Measurements from ENCODE around the gene SPOCK1. TPM values are rescaled to one million over a fixed set of nuclear protein-coding genes. Genes with fewer than 3 reads are reported as not detected.

SPOCK1 gene
- total and polyA plus RNA-seq, 4 experiments from 2014 or later, result not detected

DNA sequence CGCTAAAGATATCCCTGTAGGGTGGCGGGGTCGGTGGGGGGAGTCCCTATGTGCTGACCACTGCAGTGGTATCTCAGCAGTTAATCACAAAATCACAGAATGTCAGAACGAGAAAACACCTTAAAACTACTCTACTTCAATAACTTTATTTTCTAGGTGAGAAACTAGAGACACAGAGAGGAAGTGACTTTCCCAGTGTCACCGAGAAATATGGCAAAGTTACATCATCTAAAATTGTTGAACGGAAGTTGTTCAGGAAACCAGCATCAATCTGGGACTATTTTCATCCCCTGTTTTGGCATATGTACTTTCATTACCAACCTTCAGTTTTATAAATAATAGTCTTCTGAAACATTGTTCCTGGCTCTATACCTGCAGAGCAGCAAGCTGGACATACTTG is 384.0 kb downstream of the SPOCK1 start:
- CTCF ChIA-PET (ENCODE audit: partially characterized antibody), result no interaction called here
- Mint-ChIP-seq H3K9me3 (peaks cover 0 to 11% (median 0%) of the 10 kb centered on the region in 8 donors), H3K36me3 (no peaks in the 10 kb centered on the region), H3K27ac (no peak overlapping the region), H3K4me1 (no peaks in the 10 kb centered on the region), H3K4me3 (no peak overlapping the region), H3K27me3 (peaks cover 0 to 1% of the 10 kb centered on the region in 2 donors)
- Histone ChIP-seq H3K9me3 (ENCODE audit: control insufficient read depth in 1 of 2, low read length in 2 of 2) (no peaks in the 10 kb centered on the region), H3K27ac (ENCODE audit: low read depth, low read length) (no peak overlapping the region), H3K4me1 (ENCODE audit: insufficient read depth, low read length) (no peaks in the 10 kb centered on the region), H3K4me3 (ENCODE audit: low read length in 2 of 2) (no peak overlapping the region), H3K36me3 (ENCODE audit: insufficient read depth, low read length) (no peaks in the 10 kb centered on the region), H3K27me3 (ENCODE audit: insufficient read depth, low read length) (no peaks in the 10 kb centered on the region)
- POLR2A ChIA-PET (ENCODE audit: partially characterized antibody), result no interaction called here
- intact Hi-C loops (cut with micrococcal nuclease), result no loop called here
- no peak for DNase-seq

GRCh38 chr5:137114529-137114928 is 384.6 kb downstream of the SPOCK1 start:
- peaks cover 1 to 4% of the 10 kb centered on the region in 2 donors for H3K27me3 Mint-ChIP-seq
- Histone ChIP-seq H3K27ac (ENCODE audit: low read depth, low read length) (no peak overlapping the region), H3K4me1 (ENCODE audit: insufficient read depth, low read length) (no peaks in the 10 kb centered on the region), H3K36me3 (ENCODE audit: insufficient read depth, low read length) (no peaks in the 10 kb centered on the region), H3K9me3 (ENCODE audit: control insufficient read depth in 1 of 2, low read length in 2 of 2) (no peaks in the 10 kb centered on the region), H3K27me3 (ENCODE audit: insufficient read depth, low read length) (no peaks in the 10 kb centered on the region), H3K4me3 (ENCODE audit: low read length in 2 of 2) (no peak overlapping the region)
- H3K36me3 Mint-ChIP-seq, result no peaks in the 10 kb centered on the region
- intact Hi-C loops (cut with micrococcal nuclease), result no loop called here
- DNase-seq, result no peak
- H3K4me3 Mint-ChIP-seq, result no peak overlapping the region
- no peak overlapping the region for H3K27ac Mint-ChIP-seq
- H3K4me1 Mint-ChIP-seq, result no peaks in the 10 kb centered on the region
- CTCF ChIA-PET (ENCODE audit: partially characterized antibody), result no interaction called here
- POLR2A ChIA-PET (ENCODE audit: partially characterized antibody), result no interaction called here
- H3K9me3 Mint-ChIP-seq, result peaks cover 0 to 11% (median 0%) of the 10 kb centered on the region in 8 donors

DNA sequence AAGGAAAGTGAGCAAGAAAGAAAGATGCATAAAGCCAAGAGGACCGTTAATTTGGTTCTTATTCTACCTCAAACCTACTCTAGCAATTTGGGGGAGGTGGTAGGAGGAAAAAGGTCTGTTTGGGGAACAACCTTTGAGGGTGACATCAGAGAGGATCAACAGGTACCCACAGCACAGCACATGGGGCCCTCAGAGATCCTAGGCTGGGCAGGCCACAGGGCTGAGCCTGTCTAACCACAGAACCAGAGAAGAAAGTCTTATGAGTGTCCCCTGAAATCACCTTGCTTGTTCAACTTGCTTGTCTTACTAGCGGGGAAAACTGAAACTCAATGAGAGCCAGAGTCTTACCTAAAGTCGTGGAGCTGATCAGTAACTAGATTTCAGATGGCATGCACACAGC is 385.2 kb downstream of the SPOCK1 start:
- H3K27ac Mint-ChIP-seq, result no peak overlapping the region
- Histone ChIP-seq H3K27ac (ENCODE audit: low read depth, low read length) (no peak overlapping the region), H3K9me3 (ENCODE audit: control insufficient read depth in 1 of 2, low read length in 2 of 2) (no peaks in the 10 kb centered on the region), H3K27me3 (ENCODE audit: insufficient read depth, low read length) (no peaks in the 10 kb centered on the region), H3K4me3 (ENCODE audit: low read length in 2 of 2) (no peak overlapping the region), H3K4me1 (ENCODE audit: insufficient read depth, low read length) (no peaks in the 10 kb centered on the region), H3K36me3 (ENCODE audit: insufficient read depth, low read length) (no peaks in the 10 kb centered on the region)
- peaks cover 1 to 7% of the 10 kb centered on the region in 2 donors for H3K27me3 Mint-ChIP-seq
- CTCF ChIA-PET (ENCODE audit: partially characterized antibody), result no interaction called here
- no peaks in the 10 kb centered on the region for H3K36me3 Mint-ChIP-seq
- DNase-seq, result no peak
- no peaks in the 10 kb centered on the region for H3K4me1 Mint-ChIP-seq
- POLR2A ChIA-PET (ENCODE audit: partially characterized antibody), result no interaction called here
- intact Hi-C loops (cut with micrococcal nuclease), result no loop called here
- H3K9me3 Mint-ChIP-seq, result peaks cover 0 to 11% (median 0%) of the 10 kb centered on the region in 8 donors
- H3K4me3 Mint-ChIP-seq, result no peak overlapping the region

- no peak for DNase-seq
- H3K27ac Mint-ChIP-seq, result no peak overlapping the region
- Histone ChIP-seq H3K27me3 (ENCODE audit: insufficient read depth, low read length) (no peaks in the 10 kb centered on the region), H3K27ac (ENCODE audit: low read depth, low read length) (no peak overlapping the region), H3K4me1 (ENCODE audit: insufficient read depth, low read length) (no peaks in the 10 kb centered on the region), H3K9me3 (ENCODE audit: control insufficient read depth in 1 of 2, low read length in 2 of 2) (no peaks in the 10 kb centered on the region), H3K36me3 (ENCODE audit: insufficient read depth, low read length) (no peaks in the 10 kb centered on the region), H3K4me3 (ENCODE audit: low read length in 2 of 2) (no peak overlapping the region)
- no peaks in the 10 kb centered on the region for H3K36me3 Mint-ChIP-seq
- ChIA-PET CTCF (ENCODE audit: partially characterized antibody) (no interaction called here), POLR2A (ENCODE audit: partially characterized antibody) (no interaction called here)
- peaks cover 0 to 11% (median 0%) of the 10 kb centered on the region in 8 donors for H3K9me3 Mint-ChIP-seq
- intact Hi-C loops (cut with micrococcal nuclease), result no loop called here
- no peak overlapping the region for H3K4me3 Mint-ChIP-seq
- H3K27me3 Mint-ChIP-seq, result peaks cover 1 to 7% of the 10 kb centered on the region in 2 donors
- no peaks in the 10 kb centered on the region for H3K4me1 Mint-ChIP-seq
These were observed 386.0 kb downstream of the SPOCK1 start for GRCh38 chr5:137113161-137113560.

- H3K4me3 Mint-ChIP-seq, result no peak overlapping the region
- H3K9me3 Mint-ChIP-seq, result peaks cover 0 to 2% (median 0%) of the 10 kb centered on the region in 8 donors
- intact Hi-C loops (cut with micrococcal nuclease), result no loop called here
- Histone ChIP-seq H3K27me3 (ENCODE audit: insufficient read depth, low read length) (no peaks in the 10 kb centered on the region), H3K9me3 (ENCODE audit: control insufficient read depth in 1 of 2, low read length in 2 of 2) (no peaks in the 10 kb centered on the region), H3K36me3 (ENCODE audit: insufficient read depth, low read length) (no peaks in the 10 kb centered on the region), H3K27ac (ENCODE audit: low read depth, low read length) (no peak overlapping the region), H3K4me3 (ENCODE audit: low read length in 2 of 2) (no peak overlapping the region), H3K4me1 (ENCODE audit: insufficient read depth, low read length) (no peaks in the 10 kb centered on the region)
- CTCF ChIA-PET (ENCODE audit: partially characterized antibody), result no interaction called here
- H3K4me1 Mint-ChIP-seq, result no peaks in the 10 kb centered on the region
- no peak for DNase-seq
- peaks cover 0 to 9% of the 10 kb centered on the region in 2 donors for H3K27me3 Mint-ChIP-seq
- H3K36me3 Mint-ChIP-seq, result no peaks in the 10 kb centered on the region
- no peak overlapping the region for H3K27ac Mint-ChIP-seq
- POLR2A ChIA-PET (ENCODE audit: partially characterized antibody), result no interaction called here
These were observed 393.6 kb downstream of the SPOCK1 start for GRCh38 chr5:137105351-137106035.

DNA sequence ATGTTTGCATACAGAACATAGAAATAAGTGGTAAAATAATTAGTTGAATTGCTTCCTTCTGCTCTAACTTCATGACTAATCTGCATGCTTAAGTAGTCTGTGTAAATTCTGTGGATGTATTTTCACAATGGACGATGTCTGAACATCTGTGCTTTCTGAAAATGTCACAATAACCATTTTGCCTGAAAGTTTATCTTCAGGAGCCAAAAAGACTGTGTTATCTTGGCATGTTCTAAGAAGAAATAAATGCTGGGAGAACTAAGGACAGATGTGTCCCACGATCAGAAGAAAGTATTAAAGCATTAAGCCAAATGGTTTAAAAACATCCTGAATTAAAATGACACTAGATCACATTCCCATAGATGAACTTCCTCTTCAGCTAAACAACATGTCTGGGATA is 397.6 kb downstream of the SPOCK1 start:
- H3K27me3 Mint-ChIP-seq, result no peaks in the 10 kb centered on the region
- CTCF ChIA-PET (ENCODE audit: partially characterized antibody), result no interaction called here

GRCh38 chr5:137099651-137100050 is 399.5 kb downstream of the SPOCK1 start:
- Mint-ChIP-seq H3K4me1 (no peaks in the 10 kb centered on the region), H3K36me3 (no peaks in the 10 kb centered on the region), H3K4me3 (no peak overlapping the region), H3K27ac (no peak overlapping the region), H3K9me3 (no peaks in the 10 kb centered on the region), H3K27me3 (no peaks in the 10 kb centered on the region)
- DNase-seq, result no peak
- Histone ChIP-seq H3K4me3 (ENCODE audit: low read length in 2 of 2) (no peak overlapping the region), H3K27ac (ENCODE audit: low read depth, low read length) (no peak overlapping the region), H3K4me1 (ENCODE audit: insufficient read depth, low read length) (no peaks in the 10 kb centered on the region), H3K27me3 (ENCODE audit: insufficient read depth, low read length) (no peaks in the 10 kb centered on the region), H3K9me3 (ENCODE audit: control insufficient read depth in 1 of 2, low read length in 2 of 2) (no peaks in the 10 kb centered on the region), H3K36me3 (ENCODE audit: insufficient read depth, low read length) (no peaks in the 10 kb centered on the region)
- POLR2A ChIA-PET (ENCODE audit: partially characterized antibody), result no interaction called here
- CTCF ChIA-PET (ENCODE audit: partially characterized antibody), result no interaction called here
- intact Hi-C loops (cut with micrococcal nuclease), result no loop called here

More for the DNA sequence above, 397.6 kb downstream of the SPOCK1 start:
- H3K36me3 Mint-ChIP-seq, result no peaks in the 10 kb centered on the region
- no peaks in the 10 kb centered on the region for H3K4me1 Mint-ChIP-seq
- no peaks in the 10 kb centered on the region for H3K36me3 ChIP-seq (ENCODE audit: insufficient read depth, low read length)
- H3K4me3 ChIP-seq (ENCODE audit: low read length in 2 of 2), result no peak overlapping the region
- no peaks in the 10 kb centered on the region for H3K9me3 Mint-ChIP-seq
- no peak overlapping the region for H3K4me3 Mint-ChIP-seq
- H3K4me1 ChIP-seq (ENCODE audit: insufficient read depth, low read length), result no peaks in the 10 kb centered on the region
- intact Hi-C loops (cut with micrococcal nuclease), result no loop called here
- H3K27ac Mint-ChIP-seq, result no peak overlapping the region
- H3K27ac ChIP-seq (ENCODE audit: low read depth, low read length), result no peak overlapping the region
- no peak for DNase-seq
- POLR2A ChIA-PET (ENCODE audit: partially characterized antibody), result no interaction called here
- H3K27me3 ChIP-seq (ENCODE audit: insufficient read depth, low read length), result no peaks in the 10 kb centered on the region
- H3K9me3 ChIP-seq (ENCODE audit: control insufficient read depth in 1 of 2, low read length in 2 of 2), result no peaks in the 10 kb centered on the region

- no peak overlapping the region for H3K27ac Mint-ChIP-seq
- CTCF ChIA-PET (ENCODE audit: partially characterized antibody), result no interaction called here
These were observed 400.5 kb downstream of the SPOCK1 start for GRCh38 chr5:137098663-137099062.

More at GRCh38 chr5:137098663-137099062, 400.5 kb downstream of the SPOCK1 start:
- no peak for DNase-seq
- H3K27me3 ChIP-seq (ENCODE audit: insufficient read depth, low read length), result no peaks in the 10 kb centered on the region
- Mint-ChIP-seq H3K4me1 (no peaks in the 10 kb centered on the region), H3K4me3 (no peak overlapping the region), H3K36me3 (no peaks in the 10 kb centered on the region), H3K9me3 (no peaks in the 10 kb centered on the region), H3K27me3 (no peaks in the 10 kb centered on the region)
- intact Hi-C loops (cut with micrococcal nuclease), result no loop called here
- POLR2A ChIA-PET (ENCODE audit: partially characterized antibody), result no interaction called here
- no peaks in the 10 kb centered on the region for H3K36me3 ChIP-seq (ENCODE audit: insufficient read depth, low read length)
- no peaks in the 10 kb centered on the region for H3K9me3 ChIP-seq (ENCODE audit: control insufficient read depth in 1 of 2, low read length in 2 of 2)
- no peak overlapping the region for H3K4me3 ChIP-seq (ENCODE audit: low read length in 2 of 2)
- no peak overlapping the region for H3K27ac ChIP-seq (ENCODE audit: low read depth, low read length)
- no peaks in the 10 kb centered on the region for H3K4me1 ChIP-seq (ENCODE audit: insufficient read depth, low read length)
